ENCODE measurements around the gene COBL.

DNA sequence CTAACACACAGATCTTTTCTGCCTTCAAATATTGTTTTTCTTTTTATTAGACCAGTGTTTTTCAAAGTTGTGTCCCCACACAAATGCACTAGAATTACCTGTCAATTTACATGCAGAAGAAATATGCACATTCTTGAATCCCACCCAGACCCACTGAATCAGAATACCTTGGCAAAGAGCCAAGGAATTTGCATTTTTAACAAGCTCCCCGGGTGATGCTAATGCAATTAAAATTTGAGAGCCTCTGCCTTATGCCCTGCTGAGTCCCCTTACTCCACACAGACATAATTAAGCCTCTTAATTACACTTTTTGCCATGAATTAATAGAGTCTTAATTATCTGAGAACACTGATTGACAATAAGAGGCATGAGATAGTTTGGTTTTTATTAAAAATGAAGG is 332.8 kb downstream of the COBL start:
- TF ChIP-seq CTCF (IDR thresholded peaks at IDR 0.05) (no peak), EZH2 (IDR thresholded peaks at IDR 0.05) (no peak)
